Left renal pelvis (tissue), 4 donors: Measurements from ENCODE around the gene CEACAM7. TPM values are rescaled to one million over a fixed set of nuclear protein-coding genes. Genes with fewer than 3 reads are reported as not detected.

Experiments
- DNase-seq, 4 donors: peaks; one replicate each; pipeline ENCODE4 v3.0.0-alpha.2; 2013; ENCODE audit warnings: low read depth in 4 of 4, low spot score in 3 of 4
- polyA plus RNA-seq, 4 donors: library from polyadenylated mRNA; unstranded; fragments of 120-200 nt; gene quantifications; one replicate each; pipeline ENCODE4 v1.2.1, GENCODE V29; 2013; ENCODE audit not compliant: insufficient read length in 4 of 4

Gene CEACAM7
- polyA plus RNA-seq, 4 donors: not detected

DNA sequence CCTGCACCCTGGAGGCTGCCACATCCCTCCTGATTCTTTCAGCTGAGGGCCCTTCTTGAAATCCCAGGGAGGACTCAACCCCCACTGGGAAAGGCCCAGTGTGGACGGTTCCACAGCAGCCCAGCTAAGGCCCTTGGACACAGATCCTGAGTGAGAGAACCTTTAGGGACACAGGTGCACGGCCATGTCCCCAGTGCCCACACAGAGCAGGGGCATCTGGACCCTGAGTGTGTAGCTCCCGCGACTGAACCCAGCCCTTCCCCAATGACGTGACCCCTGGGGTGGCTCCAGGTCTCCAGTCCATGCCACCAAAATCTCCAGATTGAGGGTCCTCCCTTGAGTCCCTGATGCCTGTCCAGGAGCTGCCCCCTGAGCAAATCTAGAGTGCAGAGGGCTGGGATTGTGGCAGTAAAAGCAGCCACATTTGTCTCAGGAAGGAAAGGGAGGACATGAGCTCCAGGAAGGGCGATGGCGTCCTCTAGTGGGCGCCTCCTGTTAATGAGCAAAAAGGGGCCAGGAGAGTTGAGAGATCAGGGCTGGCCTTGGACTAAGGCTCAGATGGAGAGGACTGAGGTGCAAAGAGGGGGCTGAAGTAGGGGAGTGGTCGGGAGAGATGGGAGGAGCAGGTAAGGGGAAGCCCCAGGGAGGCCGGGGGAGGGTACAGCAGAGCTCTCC, 13.5 kb upstream of the CEACAM7 start:
- no peak for DNase-seq

DNA sequence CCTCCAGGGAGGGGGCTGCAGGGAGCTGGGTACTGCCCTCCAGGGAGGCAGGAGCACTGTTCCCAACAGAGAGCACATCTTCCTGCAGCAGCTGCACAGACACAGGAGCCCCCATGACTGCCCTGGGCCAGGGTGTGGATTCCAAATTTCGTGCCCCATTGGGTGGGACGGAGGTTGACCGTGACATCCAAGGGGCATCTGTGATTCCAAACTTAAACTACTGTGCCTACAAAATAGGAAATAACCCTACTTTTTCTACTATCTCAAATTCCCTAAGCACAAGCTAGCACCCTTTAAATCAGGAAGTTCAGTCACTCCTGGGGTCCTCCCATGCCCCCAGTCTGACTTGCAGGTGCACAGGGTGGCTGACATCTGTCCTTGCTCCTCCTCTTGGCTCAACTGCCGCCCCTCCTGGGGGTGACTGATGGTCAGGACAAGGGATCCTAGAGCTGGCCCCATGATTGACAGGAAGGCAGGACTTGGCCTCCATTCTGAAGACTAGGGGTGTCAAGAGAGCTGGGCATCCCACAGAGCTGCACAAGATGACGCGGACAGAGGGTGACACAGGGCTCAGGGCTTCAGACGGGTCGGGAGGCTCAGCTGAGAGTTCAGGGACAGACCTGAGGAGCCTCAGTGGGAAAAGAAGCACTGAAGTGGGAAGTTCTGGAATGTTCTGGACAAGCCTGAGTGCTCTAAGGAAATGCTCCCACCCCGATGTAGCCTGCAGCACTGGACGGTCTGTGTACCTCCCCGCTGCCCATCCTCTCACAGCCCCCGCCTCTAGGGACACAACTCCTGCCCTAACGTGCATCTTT, 12.5 kb upstream of the CEACAM7 start:
- no peak for DNase-seq

DNA sequence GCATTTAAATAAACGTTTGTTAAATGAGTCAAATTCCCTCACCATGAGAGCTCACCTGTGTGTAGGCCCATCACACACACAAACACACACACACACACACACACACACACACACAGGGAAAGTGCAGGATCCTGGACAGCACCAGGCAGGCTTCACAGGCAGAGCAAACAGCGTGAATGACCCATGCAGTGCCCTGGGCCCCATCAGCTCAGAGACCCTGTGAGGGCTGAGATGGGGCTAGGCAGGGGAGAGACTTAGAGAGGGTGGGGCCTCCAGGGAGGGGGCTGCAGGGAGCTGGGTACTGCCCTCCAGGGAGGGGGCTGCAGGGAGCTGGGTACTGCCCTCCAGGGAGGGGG, 11.9 kb upstream of the CEACAM7 start:
- DNase-seq: no peak

DNA sequence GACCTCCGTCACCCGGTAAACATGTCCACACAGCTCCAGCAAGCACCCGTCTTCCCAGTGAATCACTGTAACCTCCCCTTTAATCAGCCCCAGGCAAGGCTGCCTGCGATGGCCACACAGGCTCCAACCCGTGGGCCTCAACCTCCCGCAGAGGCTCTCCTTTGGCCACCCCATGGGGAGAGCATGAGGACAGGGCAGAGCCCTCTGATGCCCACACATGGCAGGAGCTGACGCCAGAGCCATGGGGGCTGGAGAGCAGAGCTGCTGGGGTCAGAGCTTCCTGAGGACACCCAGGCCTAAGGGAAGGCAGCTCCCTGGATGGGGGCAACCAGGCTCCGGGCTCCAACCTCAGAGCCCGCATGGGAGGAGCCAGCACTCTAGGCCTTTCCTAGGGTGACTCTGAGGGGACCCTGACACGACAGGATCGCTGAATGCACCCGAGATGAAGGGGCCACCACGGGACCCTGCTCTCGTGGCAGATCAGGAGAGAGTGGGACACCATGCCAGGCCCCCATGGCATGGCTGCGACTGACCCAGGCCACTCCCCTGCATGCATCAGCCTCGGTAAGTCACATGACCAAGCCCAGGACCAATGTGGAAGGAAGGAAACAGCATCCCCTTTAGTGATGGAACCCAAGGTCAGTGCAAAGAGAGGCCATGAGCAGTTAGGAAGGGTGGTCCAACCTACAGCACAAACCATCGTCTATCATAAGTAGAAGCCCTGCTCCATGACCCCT, 11.3 kb upstream of the CEACAM7 start:
- DNase-seq: no peak

DNA sequence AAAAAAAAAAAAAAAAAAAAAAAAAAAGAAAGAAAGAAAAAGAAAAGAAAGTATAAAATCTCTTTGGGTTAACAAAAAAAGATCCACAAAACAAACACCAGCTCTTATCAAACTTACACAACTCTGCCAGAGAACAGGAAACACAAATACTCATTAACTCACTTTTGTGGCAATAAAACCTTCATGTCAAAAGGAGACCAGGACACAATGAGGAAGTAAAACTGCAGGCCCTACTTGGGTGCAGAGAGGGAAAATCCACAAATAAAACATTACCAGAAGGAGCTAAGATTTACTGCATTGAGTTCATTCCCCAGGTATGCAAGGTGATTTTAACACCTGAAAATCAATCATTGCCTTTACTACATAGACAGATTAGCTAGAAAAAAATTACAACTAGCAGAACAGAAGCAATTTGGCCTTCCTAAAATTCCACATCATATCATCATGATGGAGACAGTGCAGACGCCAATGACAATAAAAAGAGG, 10.7 kb upstream of the CEACAM7 start:
- no peak for DNase-seq

DNA sequence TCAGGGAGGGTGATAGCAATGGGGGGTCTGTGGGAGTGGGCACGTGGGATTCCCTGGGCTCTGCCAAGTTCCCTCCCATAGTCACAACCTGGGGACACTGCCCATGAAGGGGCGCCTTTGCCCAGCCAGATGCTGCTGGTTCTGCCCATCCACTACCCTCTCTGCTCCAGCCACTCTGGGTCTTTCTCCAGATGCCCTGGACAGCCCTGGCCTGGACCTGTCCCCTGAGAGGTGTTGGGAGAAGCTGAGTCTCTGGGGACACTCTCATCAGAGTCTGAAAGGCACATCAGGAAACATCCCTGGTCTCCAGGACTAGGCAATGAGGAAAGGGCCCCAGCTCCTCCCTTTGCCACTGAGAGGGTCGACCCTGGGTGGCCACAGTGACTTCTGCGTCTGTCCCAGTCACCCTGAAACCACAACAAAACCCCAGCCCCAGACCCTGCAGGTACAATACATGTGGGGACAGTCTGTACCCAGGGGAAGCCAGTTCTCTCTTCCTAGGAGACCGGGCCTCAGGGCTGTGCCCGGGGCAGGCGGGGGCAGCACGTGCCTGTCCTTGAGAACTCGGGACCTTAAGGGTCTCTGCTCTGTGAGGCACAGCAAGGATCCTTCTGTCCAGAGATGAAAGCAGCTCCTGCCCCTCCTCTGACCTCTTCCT, 9.3 kb upstream of the CEACAM7 start:
- no peak for DNase-seq

DNA sequence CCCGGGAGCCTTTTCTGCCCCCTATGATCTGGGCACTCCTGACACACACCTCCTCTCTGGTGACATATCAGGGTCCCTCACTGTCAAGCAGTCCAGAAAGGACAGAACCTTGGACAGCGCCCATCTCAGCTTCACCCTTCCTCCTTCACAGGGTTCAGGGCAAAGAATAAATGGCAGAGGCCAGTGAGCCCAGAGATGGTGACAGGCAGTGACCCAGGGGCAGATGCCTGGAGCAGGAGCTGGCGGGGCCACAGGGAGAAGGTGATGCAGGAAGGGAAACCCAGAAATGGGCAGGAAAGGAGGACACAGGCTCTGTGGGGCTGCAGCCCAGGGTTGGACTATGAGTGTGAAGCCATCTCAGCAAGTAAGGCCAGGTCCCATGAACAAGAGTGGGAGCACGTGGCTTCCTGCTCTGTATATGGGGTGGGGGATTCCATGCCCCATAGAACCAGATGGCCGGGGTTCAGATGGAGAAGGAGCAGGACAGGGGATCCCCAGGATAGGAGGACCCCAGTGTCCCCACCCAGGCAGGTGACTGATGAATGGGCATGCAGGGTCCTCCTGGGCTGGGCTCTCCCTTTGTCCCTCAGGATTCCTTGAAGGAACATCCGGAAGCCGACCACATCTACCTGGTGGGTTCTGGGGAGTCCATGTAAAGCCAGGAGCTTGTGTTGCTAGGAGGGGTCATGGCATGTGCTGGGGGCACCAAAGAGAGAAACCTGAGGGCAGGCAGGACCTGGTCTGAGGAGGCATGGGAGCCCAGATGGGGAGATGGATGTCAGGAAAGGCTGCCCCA, 8.5 kb upstream of the CEACAM7 start:
- DNase-seq: peak in 1 of 4 donors; percentile 6

DNA sequence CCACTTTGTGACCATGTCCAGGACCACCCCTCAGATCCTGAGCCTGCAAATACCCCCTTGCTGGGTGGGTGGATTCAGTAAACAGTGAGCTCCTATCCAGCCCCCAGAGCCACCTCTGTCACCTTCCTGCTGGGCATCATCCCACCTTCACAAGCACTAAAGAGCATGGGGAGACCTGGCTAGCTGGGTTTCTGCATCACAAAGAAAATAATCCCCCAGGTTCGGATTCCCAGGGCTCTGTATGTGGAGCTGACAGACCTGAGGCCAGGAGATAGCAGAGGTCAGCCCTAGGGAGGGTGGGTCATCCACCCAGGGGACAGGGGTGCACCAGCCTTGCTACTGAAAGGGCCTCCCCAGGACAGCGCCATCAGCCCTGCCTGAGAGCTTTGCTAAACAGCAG, 7.7 kb upstream of the CEACAM7 start:
- DNase-seq: no peak

GRCh38 chr19:41694831-41695635, 7.0 kb upstream of the CEACAM7 start:
- DNase-seq: no peak

GRCh38 chr19:41694196-41694595, 6.1 kb upstream of the CEACAM7 start:
- no peak for DNase-seq

DNA sequence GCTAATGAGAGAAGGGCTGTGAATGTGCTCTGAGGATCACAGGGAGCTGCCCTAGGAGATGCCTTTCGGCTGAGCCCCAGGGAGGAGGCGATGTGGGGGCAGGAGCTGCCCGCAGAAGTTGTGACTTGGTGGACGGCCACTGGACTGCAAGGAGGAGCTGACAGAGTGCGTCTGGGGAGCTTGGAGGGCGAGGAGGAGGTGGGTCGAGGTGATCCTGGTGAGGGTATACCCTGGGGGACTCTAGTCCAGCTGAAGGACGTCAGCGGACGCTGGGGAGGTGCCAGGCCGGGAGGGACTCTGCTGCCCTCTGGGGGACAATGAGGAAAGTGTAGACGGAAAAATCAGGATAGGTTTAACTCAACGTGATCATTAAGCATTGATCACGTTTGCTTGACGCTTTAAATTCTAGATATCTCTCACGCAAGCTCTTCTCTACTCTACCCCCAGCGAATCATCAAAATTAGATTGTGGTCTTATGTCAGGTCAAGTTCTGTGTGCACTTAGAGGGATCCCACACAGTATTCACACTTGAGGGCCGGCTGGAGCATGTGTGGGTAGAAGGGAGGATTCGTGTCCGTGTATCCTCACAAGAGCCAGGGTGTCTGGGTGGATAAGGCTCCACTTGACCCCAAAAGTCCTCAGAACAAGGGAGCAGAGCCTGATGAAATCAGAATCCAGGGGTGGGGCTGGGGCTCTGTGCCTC, 3.3 kb upstream of the CEACAM7 start:
- no peak for DNase-seq

GRCh38 chr19:41690801-41691065, 2.7 kb upstream of the CEACAM7 start:
- no peak for DNase-seq

DNA sequence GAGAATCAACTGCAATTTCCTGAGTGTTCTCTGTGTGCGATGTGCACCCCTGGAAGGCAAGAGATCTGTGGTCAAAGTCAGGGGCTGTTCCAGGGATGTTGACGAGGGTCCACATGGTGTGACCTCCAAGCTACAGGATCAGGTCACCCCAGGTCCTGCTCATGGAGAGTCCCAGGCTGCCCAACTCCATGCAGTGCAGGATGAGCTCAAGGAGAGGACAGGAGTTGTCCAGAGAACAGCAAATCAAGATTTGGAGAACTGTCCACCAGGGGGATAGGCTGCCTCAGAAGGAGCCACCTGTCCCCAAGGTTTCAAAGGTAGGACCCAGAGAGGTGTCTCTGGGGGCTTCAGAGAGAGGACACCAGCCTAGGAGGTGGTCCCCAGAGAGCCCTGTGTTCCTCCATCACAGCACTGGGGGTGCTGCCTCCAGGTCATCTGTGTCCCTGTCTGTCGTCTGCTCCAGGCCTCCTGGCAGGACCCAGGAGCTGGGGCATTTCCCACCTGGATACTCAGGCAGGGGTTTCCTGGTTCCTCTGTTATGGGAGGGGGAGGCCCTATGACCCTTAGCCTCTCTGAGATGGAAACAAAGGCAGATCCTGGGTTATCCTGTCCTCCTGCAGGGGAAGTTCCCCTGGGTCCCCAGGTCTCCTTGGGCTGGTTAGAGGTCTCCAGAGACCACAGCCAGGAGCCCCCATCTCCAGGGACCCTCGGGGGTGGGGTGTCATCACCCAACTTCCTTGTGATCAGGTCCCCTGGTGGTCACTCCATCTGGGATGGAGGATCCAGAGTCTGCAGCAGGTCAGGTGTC, 2.1 kb upstream of the CEACAM7 start:
- DNase-seq: no peak

- DNase-seq: no peak
Observed at GRCh38 chr19:41688687-41689086, 617 bp upstream of the CEACAM7 start.

DNA sequence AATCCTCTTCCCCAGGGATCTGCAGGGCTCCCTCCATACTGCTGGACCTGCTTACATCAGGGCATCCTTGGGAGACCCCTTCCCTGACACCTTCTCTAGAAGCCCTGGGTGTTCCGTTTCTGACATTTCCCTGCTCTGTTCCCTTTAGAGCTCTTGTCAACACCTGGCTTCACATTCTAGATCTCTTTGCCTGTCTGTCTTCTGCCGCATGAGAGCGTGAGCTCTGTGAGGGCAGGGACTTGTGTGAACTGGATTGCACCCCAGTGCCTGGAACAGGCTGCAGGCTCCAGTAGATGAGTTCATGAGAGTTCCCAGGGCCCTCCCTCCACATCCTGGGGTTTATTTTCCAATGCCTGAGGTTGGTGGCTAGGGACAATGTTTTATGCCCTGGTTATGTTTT, 651 bp downstream of the CEACAM7 start:
- DNase-seq: no peak

DNA sequence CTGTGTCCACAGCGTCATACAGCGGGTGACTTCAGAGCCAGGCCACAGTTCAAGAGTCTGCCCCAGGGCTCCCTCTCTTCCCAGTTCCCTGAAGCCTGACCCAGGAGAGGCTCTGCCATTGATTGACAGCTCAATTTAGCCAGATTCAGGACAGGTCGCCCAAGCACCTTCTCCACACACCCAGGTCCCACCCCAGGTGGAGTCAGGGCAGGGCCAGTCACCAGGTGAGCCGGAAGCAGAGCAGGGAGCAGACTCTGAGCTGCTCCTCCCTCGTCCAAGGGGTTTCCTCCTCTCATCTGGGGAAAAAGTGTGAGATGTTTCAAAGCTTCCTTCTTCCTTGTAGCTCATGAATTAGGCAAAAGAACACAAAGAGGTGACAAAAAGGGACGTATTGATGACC, 5.6 kb downstream of the CEACAM7 start:
- no peak for DNase-seq

DNA sequence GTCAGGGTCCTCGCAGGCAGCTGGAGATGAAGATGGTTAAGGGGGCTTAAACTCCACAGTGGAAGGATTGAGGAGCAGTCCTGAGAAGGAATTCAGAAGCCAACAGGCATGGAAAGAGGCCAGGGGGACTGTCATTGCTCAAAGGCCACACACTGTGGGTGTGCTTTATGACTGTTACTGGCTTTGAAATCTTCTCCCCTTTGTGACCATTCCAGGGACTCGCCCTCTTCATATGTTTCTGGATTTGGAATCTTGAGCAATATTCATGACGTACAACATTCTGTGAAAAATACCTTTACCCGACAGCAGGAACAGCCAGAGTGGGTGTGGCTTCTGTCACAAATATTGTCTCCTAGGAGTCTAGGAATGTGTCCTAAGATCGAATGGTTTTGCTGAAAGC, 16.6 kb downstream of the CEACAM7 start:
- no peak for DNase-seq

GRCh38 chr19:41670755-41671154, 17.3 kb downstream of the CEACAM7 start:
- DNase-seq: no peak
